ENCODE results near the gene MICAL3.

DNA sequence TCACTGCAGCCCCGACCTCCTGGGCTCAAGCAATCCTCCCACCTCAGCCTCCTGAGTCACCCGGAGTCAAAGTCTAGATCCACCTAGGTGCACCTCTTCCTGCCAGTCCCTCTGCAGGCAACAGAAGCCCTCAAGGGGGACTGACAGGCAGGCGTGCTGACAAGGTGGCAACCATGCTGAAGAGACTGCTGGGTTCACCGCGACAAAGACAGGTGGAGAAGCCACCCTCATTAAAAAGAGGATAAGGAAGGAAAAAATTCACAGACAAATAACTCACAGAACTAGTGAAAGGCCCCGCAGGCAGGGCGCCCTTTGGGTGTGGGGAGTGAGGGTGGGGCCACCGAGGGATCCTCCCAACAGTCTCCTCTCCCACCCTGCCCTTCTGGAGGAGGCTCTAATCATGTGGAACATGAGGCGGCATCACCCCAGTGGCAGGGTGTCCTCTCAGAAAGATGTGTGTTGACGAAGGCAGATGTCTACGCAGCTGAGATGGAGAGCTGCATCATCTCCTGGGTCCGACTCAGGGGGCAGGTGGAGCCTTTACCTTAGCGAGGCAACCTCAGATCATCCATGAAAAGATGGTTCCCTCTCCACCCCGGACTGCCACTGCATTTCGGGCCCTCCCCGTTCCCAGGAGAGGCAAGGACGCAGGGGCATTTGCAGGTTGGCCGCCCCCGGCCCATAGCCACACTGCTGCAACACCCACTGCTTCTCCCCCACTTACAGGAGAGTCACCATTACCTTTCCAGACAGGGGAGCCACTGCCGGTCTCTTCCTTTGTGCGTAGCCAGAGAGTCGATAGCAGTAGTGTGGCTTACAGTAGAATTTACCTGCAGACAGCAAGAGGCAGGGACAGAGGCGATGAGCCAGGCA lies 158.9 kb downstream of the MICAL3 start:
- TF ChIP-seq EZH2 (IDR thresholded peaks at IDR 0.05; ENCODE audit: insufficient read depth, poor library complexity, severe bottlenecking): no peak
- no peak for TF ChIP-seq EZH2phosphoT487 (IDR thresholded peaks at IDR 0.05; ENCODE audit: insufficient read depth, low read depth)

Data from GM23248 (cell line).